CD14-positive monocyte (primary cell): ENCODE results near the gene PZP. TPM values are rescaled to one million over a fixed set of nuclear protein-coding genes. Genes with fewer than 3 reads are reported as not detected.

Experiments
- DNase-seq, 3 donors: peaks; one replicate each; pipeline ENCODE4 v3.0.0-alpha.2; 2011 to 2022
- H2AFZ ChIP-seq: 2 replicates; pipeline ENCODE4 v1.6.0; 2012; ENCODE audit warnings: mild to moderate bottlenecking, low read depth, low read length, inconsistent platforms; ENCODE audit not compliant: insufficient read depth, poor library complexity, severe bottlenecking
- H3K27ac ChIP-seq, 2 donors: 1 replicate in 1 of 2; 2 replicates in 1 of 2; pipeline ENCODE4 v1.5.1; 2012 to 2013; ENCODE audit warnings: low read length in 2 of 2, control low read depth in 1 of 2, inconsistent platforms in 1 of 2, low read depth in 1 of 2, mild to moderate bottlenecking in 1 of 2
- H3K27me3 ChIP-seq, 2 donors: one replicate each; pipeline versions ENCODE4 v1.6.0 to v1.6.1; 2011 to 2013; ENCODE audit warnings: low read length in 2 of 2; ENCODE audit not compliant: control insufficient read depth in 2 of 2, insufficient read depth in 2 of 2
- H3K36me3 ChIP-seq, 2 donors: replicated peaks in 1 of 2; 1 replicate in 1 of 2; 2 replicates in 1 of 2; pipeline versions ENCODE4 v1.5.1 to v1.6.1; 2012 to 2013; ENCODE audit warnings: low read length in 2 of 2, control low read depth in 1 of 2, inconsistent platforms in 1 of 2, mild to moderate bottlenecking in 1 of 2; ENCODE audit not compliant: insufficient read depth in 2 of 2, control insufficient read depth in 1 of 2
- H3K4me1 ChIP-seq, 2 donors: 1 replicate in 1 of 2; 2 replicates in 1 of 2; pipeline versions ENCODE4 v1.5.1 to v1.6.1; 2012 to 2013; ENCODE audit warnings: low read length in 2 of 2, control low read depth in 1 of 2, inconsistent platforms in 1 of 2, mild to moderate bottlenecking in 1 of 2, moderate library complexity in 1 of 2; ENCODE audit not compliant: insufficient read depth in 2 of 2, control insufficient read depth in 1 of 2
- H3K4me2 ChIP-seq: replicated peaks from 2 replicates; pipeline ENCODE3; 2012; ENCODE audit warnings: low read length, moderate library complexity, mild to moderate bottlenecking; ENCODE audit not compliant: poor library complexity, severe bottlenecking; ENCODE audit errors: extremely low read depth
- H3K4me3 ChIP-seq, 3 experiments: fragments of 200-600 bp in 1 of 3; sonication (generic) in 1 of 3; replicated peaks in 1 of 3; 1 replicate in 2 of 3; 2 replicates in 1 of 3; pipeline ENCODE4 v1.5.1; 2011 to 2013; ENCODE audit warnings: low read length in 3 of 3, mild to moderate bottlenecking in 3 of 3, control low read depth in 2 of 3, low read depth in 2 of 3, inconsistent platforms in 1 of 3, moderate library complexity in 1 of 3
- H3K79me2 ChIP-seq: 2 replicates; pipeline ENCODE4 v1.6.0; 2012; ENCODE audit warnings: mild to moderate bottlenecking, control low read depth, inconsistent platforms, low read length, moderate library complexity; ENCODE audit not compliant: insufficient read depth
- H3K9ac ChIP-seq: 2 replicates; pipeline ENCODE4 v1.6.0; 2017; ENCODE audit warnings: low read length, mild to moderate bottlenecking; ENCODE audit not compliant: insufficient read depth, poor library complexity, severe bottlenecking
- H3K9me3 ChIP-seq, 2 donors: replicated peaks in 1 of 2; 1 replicate in 1 of 2; 2 replicates in 1 of 2; pipeline versions ENCODE4 v1.5.1 to v1.6.1; 2012 to 2013; ENCODE audit warnings: low read length in 2 of 2, control low read depth in 1 of 2; ENCODE audit not compliant: control insufficient read depth in 1 of 2, insufficient read depth in 1 of 2
- H4K20me1 ChIP-seq: 2 replicates; pipeline ENCODE4 v1.6.0; 2012; ENCODE audit warnings: mild to moderate bottlenecking, low read length, control low read depth, moderate library complexity; ENCODE audit not compliant: insufficient read depth
- H3K27ac Mint-ChIP-seq, 7 donors: one replicate each; pipeline ENCODE4 v1.8.0; 2020; ENCODE audit warnings: mild to moderate bottlenecking in 7 of 7, mixed read lengths in 7 of 7, moderate library complexity in 6 of 7, inconsistent platforms in 2 of 7
- H3K27me3 Mint-ChIP-seq, 3 donors: one replicate each; pipeline ENCODE4 v1.8.0; 2021 to 2022; ENCODE audit warnings: low read depth in 3 of 3, mild to moderate bottlenecking in 3 of 3, mixed read lengths in 3 of 3, moderate library complexity in 3 of 3, inconsistent platforms in 1 of 3
- H3K36me3 Mint-ChIP-seq, 2 donors: one replicate each; pipeline ENCODE4 v1.8.0; 2020; ENCODE audit warnings: mixed read lengths in 2 of 2, inconsistent platforms in 1 of 2, mild to moderate bottlenecking in 1 of 2
- H3K4me1 Mint-ChIP-seq: one replicate; pipeline ENCODE4 v1.8.0; 2020; ENCODE audit warnings: mild to moderate bottlenecking, mixed read lengths
- H3K4me3 Mint-ChIP-seq, 2 donors: one replicate each; pipeline ENCODE4 v1.8.0; 2020; ENCODE audit warnings: mild to moderate bottlenecking in 2 of 2, mixed read lengths in 2 of 2, moderate library complexity in 1 of 2
- H3K9me3 Mint-ChIP-seq, 7 donors: one replicate each; pipeline ENCODE4 v1.8.0; 2020 to 2022; ENCODE audit warnings: mixed read lengths in 7 of 7, mild to moderate bottlenecking in 6 of 7, moderate library complexity in 6 of 7, inconsistent platforms in 2 of 7
- CTCF ChIP-seq: fragments of 200-600 bp; IDR thresholded peaks from one replicate; pipeline ENCODE4 v1.8.0; 2022; ENCODE audit warnings: antibody characterized with exemption, mild to moderate bottlenecking
- WGBS: methylation state at CpG from one replicate; pipeline ENCODE4 v1.1.5; 2013; ENCODE audit warnings: missing lambda C conversion rate; ENCODE audit not compliant: insufficient coverage; 5-methylcytosine and 5-hydroxymethylcytosine counted together
- intact Hi-C, 2 donors: fragments of 100-400 bp; cut with micrococcal nuclease; formaldehyde crosslinking; loops; one replicate each; pipeline versions ENCODE4 v1.15.0 to v1.15.1; 2023
- polyA plus RNA-seq, 3 donors: library from polyadenylated mRNA; depleted of rRNA in 1 of 3; unstranded in 2 of 3; stranded (reverse) in 1 of 3; fragments of 300-500 nt in 2 of 3; fragments of >200 nt in 1 of 3; fragmentation: Illumina TruSeq in 2 of 3; gene quantifications; 1 replicate in 2 of 3; 2 replicates in 1 of 3; pipeline ENCODE4 v1.2.3, GENCODE V29; 2012 to 2021

PZP gene
- polyA plus RNA-seq, 3 donors: not detected

- Histone ChIP-seq H3K4me2 (no peak overlapping the region), H3K4me3 (no peak overlapping the region), H3K9me3 (no peaks in the 10 kb centered on the region), H3K27ac (no peak overlapping the region), H3K27me3 (no peaks in the 10 kb centered on the region), H3K36me3 (no peaks in the 10 kb centered on the region), H2AFZ (no peak overlapping the region), H3K79me2 (no peaks in the 10 kb centered on the region), H4K20me1 (no peaks in the 10 kb centered on the region), H3K4me1 (no peaks in the 10 kb centered on the region), H3K9ac (no peak overlapping the region)
- H3K4me3 Mint-ChIP-seq: no peak overlapping the region
- no peaks in the 10 kb centered on the region for H3K27me3 Mint-ChIP-seq
- DNase-seq: no peak
- H3K9me3 Mint-ChIP-seq: no peaks in the 10 kb centered on the region
- no peak overlapping the region for H3K27ac Mint-ChIP-seq
- no peaks in the 10 kb centered on the region for H3K4me1 Mint-ChIP-seq
- intact Hi-C loops: no loop called here
- TF ChIP-seq CTCF: no peak
- no peaks in the 10 kb centered on the region for H3K36me3 Mint-ChIP-seq
Observed at GRCh38 chr12:9104767-9105423, 103.3 kb downstream of the PZP start.

- no peak overlapping the region for H3K9ac ChIP-seq
- no peak overlapping the region for H3K27ac Mint-ChIP-seq
- H3K4me1 ChIP-seq: no peaks in the 10 kb centered on the region
- no peaks in the 10 kb centered on the region for H3K4me1 Mint-ChIP-seq
- H3K4me2 ChIP-seq: no peak overlapping the region
- H3K9me3 Mint-ChIP-seq: no peaks in the 10 kb centered on the region
- no peaks in the 10 kb centered on the region for H3K36me3 ChIP-seq
- DNase-seq: no peak
- H3K36me3 Mint-ChIP-seq: no peaks in the 10 kb centered on the region
- WGBS: no CpG with 5 or more reads among the region's 4 CpGs
- no peak overlapping the region for H3K4me3 ChIP-seq
- no peak overlapping the region for H2AFZ ChIP-seq
- H3K27ac ChIP-seq: no peak overlapping the region
- no peaks in the 10 kb centered on the region for H3K27me3 ChIP-seq
- intact Hi-C loops: no loop called here
- H4K20me1 ChIP-seq: no peaks in the 10 kb centered on the region
- H3K9me3 ChIP-seq: no peaks in the 10 kb centered on the region
- no peak overlapping the region for H3K4me3 Mint-ChIP-seq
- no peak for TF ChIP-seq CTCF
- no peaks in the 10 kb centered on the region for H3K79me2 ChIP-seq
- no peaks in the 10 kb centered on the region for H3K27me3 Mint-ChIP-seq
Observed at GRCh38 chr12:9104087-9104486, 104.1 kb downstream of the PZP start.
